NCI-H1694 treated with DMSO at 0.1 percent for 48 hours (cell line): Measurements from ENCODE around the gene RFTN2.
A peak's percentile ranks its signal among the peaks of the same experiment; 100 is the strongest.
"Not testable (repeated sequence)": the region's sequence is repeated elsewhere in the genome, so short reads cannot be mapped to it uniquely, and the experiment has no call there.

Experiments used
- DNase-seq: peaks from one replicate; lab custom pipeline; 2025; lab: John Stamatoyannopoulos, UW

The RFTN2 gene

GRCh38 chr2:197601726-197602125 is 73.7 kb downstream of the RFTN2 start:
- DNase-seq, result no peak

GRCh38 chr2:197600306-197600705 is 75.1 kb downstream of the RFTN2 start:
- DNase-seq, result no peak

- DNase-seq, result peak; percentile 29
These were observed 76.0 kb downstream of the RFTN2 start for GRCh38 chr2:197599285-197599965.

- DNase-seq, result no peak
These were observed 76.9 kb downstream of the RFTN2 start for GRCh38 chr2:197598450-197598849.

- DNase-seq, result no peak
These were observed 78.2 kb downstream of the RFTN2 start for GRCh38 chr2:197597166-197597565.

- no peak for DNase-seq
These were observed 78.6 kb downstream of the RFTN2 start for GRCh38 chr2:197596766-197597165.

GRCh38 chr2:197591339-197592072 is 83.9 kb downstream of the RFTN2 start:
- DNase-seq, result no peak

GRCh38 chr2:197587255-197587654 is 88.1 kb downstream of the RFTN2 start:
- not testable (repeated sequence) for DNase-seq

GRCh38 chr2:197580166-197580565 is 95.2 kb downstream of the RFTN2 start:
- DNase-seq, result not testable (repeated sequence)

- DNase-seq, result not testable (repeated sequence)
These were observed 97.1 kb downstream of the RFTN2 start for GRCh38 chr2:197578294-197578693.

- no peak for DNase-seq
These were observed 97.9 kb downstream of the RFTN2 start for GRCh38 chr2:197577446-197577845.

GRCh38 chr2:197576631-197577030 is 98.8 kb downstream of the RFTN2 start:
- no peak for DNase-seq

GRCh38 chr2:197575987-197576386 is 99.4 kb downstream of the RFTN2 start:
- no peak for DNase-seq

- DNase-seq, result no peak
These were observed 101.8 kb downstream of the RFTN2 start for GRCh38 chr2:197573608-197574007.

- no peak for DNase-seq
These were observed 103.6 kb downstream of the RFTN2 start for GRCh38 chr2:197571627-197572271.

GRCh38 chr2:197560146-197560665 is 115.2 kb downstream of the RFTN2 start:
- DNase-seq, result no peak

- DNase-seq, result no peak
These were observed 115.7 kb downstream of the RFTN2 start for GRCh38 chr2:197559681-197560080.

GRCh38 chr2:197558393-197558792 is 117.0 kb downstream of the RFTN2 start:
- DNase-seq, result no peak

GRCh38 chr2:197556456-197556855 is 118.9 kb downstream of the RFTN2 start:
- no peak for DNase-seq

GRCh38 chr2:197555467-197555866 is 119.9 kb downstream of the RFTN2 start:
- DNase-seq, result no peak

- DNase-seq, result not testable (repeated sequence)
These were observed 124.1 kb downstream of the RFTN2 start for GRCh38 chr2:197551260-197551659.

GRCh38 chr2:197548582-197548981 is 126.8 kb downstream of the RFTN2 start:
- no peak for DNase-seq
